Neural cell (in vitro differentiated cells): ENCODE results near the gene BRD3OS. TPM values are rescaled to one million over a fixed set of nuclear protein-coding genes. Genes with fewer than 3 reads are reported as not detected.

Source experiments
- H2AFZ ChIP-seq: fragments of 200-600, 300-800 bp; sonication (generic), shearing (Covaris generic); 2 replicates; pipeline ENCODE4 v1.6.0; 2014; ENCODE audit warnings: low read depth, mild to moderate bottlenecking, antibody characterized with exemption, low read length, moderate library complexity
- H3F3A ChIP-seq: fragments of 200-600 bp; shearing (Covaris generic); 2 replicates; pipeline ENCODE4 v1.6.1; 2016; ENCODE audit warnings: mild to moderate bottlenecking, moderate library complexity, mixed read lengths, antibody characterized with exemption, low read length; ENCODE audit not compliant: insufficient read depth, poor library complexity, severe bottlenecking
- H3K27ac ChIP-seq: fragments of 200-600, 300-800 bp; sonication (generic), shearing (Covaris generic); 2 replicates; pipeline ENCODE4 v1.5.1; 2014; ENCODE audit warnings: mild to moderate bottlenecking, low read length, moderate library complexity
- H3K27me3 ChIP-seq: fragments of 300-800, 200-600 bp; sonication (generic), shearing (Covaris generic); 2 replicates; pipeline ENCODE4 v1.6.0; 2014; ENCODE audit warnings: mild to moderate bottlenecking, low read depth, low read length, moderate library complexity; ENCODE audit not compliant: insufficient read depth
- H3K36me3 ChIP-seq: fragments of 300-800, 200-600 bp; sonication (generic), shearing (Covaris generic); 2 replicates; pipeline ENCODE4 v1.5.1; 2014; ENCODE audit warnings: mild to moderate bottlenecking, antibody characterized with exemption, low read length, moderate library complexity; ENCODE audit not compliant: insufficient read depth
- H3K4me2 ChIP-seq: fragments of 300-800, 200-600 bp; sonication (generic), shearing (Covaris generic); 2 replicates; pipeline ENCODE4 v1.6.0; 2014; ENCODE audit warnings: mild to moderate bottlenecking, low read length
- H3K4me3 ChIP-seq: fragments of 300-800, 200-600 bp; sonication (generic), shearing (Covaris generic); 2 replicates; pipeline ENCODE4 v1.5.1; 2014; ENCODE audit warnings: mild to moderate bottlenecking, low read length, moderate library complexity
- H3K79me2 ChIP-seq: fragments of 200-600 bp; shearing (Covaris generic); replicated peaks from 2 replicates; pipeline ENCODE4 v1.6.0; 2014; ENCODE audit warnings: mild to moderate bottlenecking, low read length, moderate library complexity; ENCODE audit not compliant: insufficient read depth
- H3K9ac ChIP-seq: fragments of 300-800, 200-600 bp; sonication (generic), shearing (Covaris generic); 2 replicates; pipeline ENCODE4 v1.6.1; 2016; ENCODE audit warnings: mild to moderate bottlenecking, low read length, mixed read lengths
- H3K9me2 ChIP-seq: fragments of 200-600 bp; shearing (Covaris generic); 2 replicates; pipeline ENCODE4 v1.6.1; 2016; ENCODE audit warnings: mild to moderate bottlenecking, low read length, mixed read lengths; ENCODE audit not compliant: insufficient read depth
- H3K9me3 ChIP-seq: fragments of 200-600, 300-800 bp; sonication (generic), shearing (Covaris generic); 2 replicates; pipeline ENCODE4 v1.6.1; 2016; ENCODE audit warnings: mild to moderate bottlenecking, mixed run types, low read length, moderate library complexity, mixed read lengths
- H4K20me1 ChIP-seq: fragments of 200-600 bp; shearing (Covaris generic); 2 replicates; pipeline ENCODE4 v1.6.1; 2016; ENCODE audit warnings: mild to moderate bottlenecking, mixed run types; ENCODE audit not compliant: insufficient read depth
- CTCF ChIP-seq: fragments of 450-650 bp; IDR thresholded peaks from 2 replicates; pipeline ENCODE4 v1.5.1; 2014; ENCODE audit warnings: antibody characterized with exemption, mild to moderate bottlenecking, moderate library complexity; ENCODE audit not compliant: poor library complexity, severe bottlenecking
- EP300 ChIP-seq: fragments of 450-650 bp; conservative IDR thresholded peaks from 2 replicates; pipeline ENCODE4 v1.6.1; 2014; ENCODE audit warnings: antibody characterized with exemption, mild to moderate bottlenecking, moderate library complexity; ENCODE audit not compliant: poor library complexity, severe bottlenecking
- EZH2 ChIP-seq: fragments of 200-600, 300-800 bp; shearing (Covaris generic), sonication (generic); IDR thresholded peaks from 2 replicates; pipeline ENCODE4 v1.6.1; 2014; ENCODE audit warnings: antibody characterized with exemption, low read length, borderline replicate concordance, mild to moderate bottlenecking; ENCODE audit not compliant: insufficient read depth, poor library complexity, severe bottlenecking
- MXI1 ChIP-seq: fragments of 450-650 bp; conservative IDR thresholded peaks from 2 replicates; pipeline ENCODE4 v1.6.1; 2014; ENCODE audit warnings: antibody characterized with exemption, mild to moderate bottlenecking; ENCODE audit not compliant: poor library complexity, severe bottlenecking
- POLR2AphosphoS5 ChIP-seq: IDR thresholded peaks from 2 replicates; pipeline ENCODE4 v1.6.1; 2012
- RAD21 ChIP-seq: fragments of 450-650 bp; conservative IDR thresholded peaks from 2 replicates; pipeline ENCODE4 v1.6.1; 2014; ENCODE audit warnings: antibody characterized with exemption, mild to moderate bottlenecking, moderate library complexity
- REST ChIP-seq: IDR thresholded peaks from 2 replicates; pipeline ENCODE4 v1.6.1; 2012; ENCODE audit warnings: borderline replicate concordance
- SMC3 ChIP-seq: fragments of 450-650 bp; conservative IDR thresholded peaks from 2 replicates; pipeline ENCODE4 v1.6.1; 2014; ENCODE audit warnings: antibody characterized with exemption, mild to moderate bottlenecking, moderate library complexity; ENCODE audit not compliant: poor library complexity
- TAF1 ChIP-seq: IDR thresholded peaks from 2 replicates; pipeline ENCODE4 v1.6.1; 2012; ENCODE audit warnings: low read depth
- polyA plus RNA-seq: library from polyadenylated mRNA; depleted of rRNA; stranded (reverse); fragments of >200 nt; gene quantifications from 2 replicates; pipeline ENCODE4 v1.2.3, GENCODE V29; 2014

BRD3OS gene
- polyA plus RNA-seq, 1 donor from 2014 or later = 49.5 TPM

- no peak overlapping the region for H3K27ac ChIP-seq
- H2AFZ ChIP-seq = no peak overlapping the region
- no peak overlapping the region for H3K9ac ChIP-seq
- no peaks in the 10 kb centered on the region for H3K27me3 ChIP-seq
- no peaks in the 10 kb centered on the region for H4K20me1 ChIP-seq
- no peaks in the 10 kb centered on the region for H3F3A ChIP-seq
- TF ChIP-seq TAF1 (no peak), REST (no peak), CTCF (no peak), POLR2AphosphoS5 (no peak), MXI1 (no peak), EZH2 (no peak), SMC3 (no peak), EP300 (no peak), RAD21 (no peak)
- H3K36me3 ChIP-seq = no peaks in the 10 kb centered on the region
- H3K79me2 ChIP-seq = no peaks in the 10 kb centered on the region
- no peaks in the 10 kb centered on the region for H3K9me3 ChIP-seq
- H3K4me3 ChIP-seq = no peak overlapping the region
- no peak overlapping the region for H3K4me2 ChIP-seq
- H3K9me2 ChIP-seq = no peaks in the 10 kb centered on the region
Measured at GRCh38 chr9:134044944-134045343, 19.7 kb downstream of the BRD3OS start.

GRCh38 chr9:134045841-134046544 lies 20.7 kb downstream of the BRD3OS start:
- Histone ChIP-seq H3K4me3 (no peak overlapping the region), H3K27ac (no peak overlapping the region), H2AFZ (no peak overlapping the region), H3K36me3 (no peaks in the 10 kb centered on the region), H3K9me2 (no peaks in the 10 kb centered on the region), H3K27me3 (no peaks in the 10 kb centered on the region), H4K20me1 (no peaks in the 10 kb centered on the region), H3K4me2 (no peak overlapping the region), H3K9ac (no peak overlapping the region), H3K79me2 (no peaks in the 10 kb centered on the region), H3F3A (no peaks in the 10 kb centered on the region), H3K9me3 (no peaks in the 10 kb centered on the region)
- TF ChIP-seq POLR2AphosphoS5 (no peak), CTCF (no peak), REST (no peak), MXI1 (no peak)
